Measurements from ENCODE around the gene USP31.

USP31 gene, protein sequence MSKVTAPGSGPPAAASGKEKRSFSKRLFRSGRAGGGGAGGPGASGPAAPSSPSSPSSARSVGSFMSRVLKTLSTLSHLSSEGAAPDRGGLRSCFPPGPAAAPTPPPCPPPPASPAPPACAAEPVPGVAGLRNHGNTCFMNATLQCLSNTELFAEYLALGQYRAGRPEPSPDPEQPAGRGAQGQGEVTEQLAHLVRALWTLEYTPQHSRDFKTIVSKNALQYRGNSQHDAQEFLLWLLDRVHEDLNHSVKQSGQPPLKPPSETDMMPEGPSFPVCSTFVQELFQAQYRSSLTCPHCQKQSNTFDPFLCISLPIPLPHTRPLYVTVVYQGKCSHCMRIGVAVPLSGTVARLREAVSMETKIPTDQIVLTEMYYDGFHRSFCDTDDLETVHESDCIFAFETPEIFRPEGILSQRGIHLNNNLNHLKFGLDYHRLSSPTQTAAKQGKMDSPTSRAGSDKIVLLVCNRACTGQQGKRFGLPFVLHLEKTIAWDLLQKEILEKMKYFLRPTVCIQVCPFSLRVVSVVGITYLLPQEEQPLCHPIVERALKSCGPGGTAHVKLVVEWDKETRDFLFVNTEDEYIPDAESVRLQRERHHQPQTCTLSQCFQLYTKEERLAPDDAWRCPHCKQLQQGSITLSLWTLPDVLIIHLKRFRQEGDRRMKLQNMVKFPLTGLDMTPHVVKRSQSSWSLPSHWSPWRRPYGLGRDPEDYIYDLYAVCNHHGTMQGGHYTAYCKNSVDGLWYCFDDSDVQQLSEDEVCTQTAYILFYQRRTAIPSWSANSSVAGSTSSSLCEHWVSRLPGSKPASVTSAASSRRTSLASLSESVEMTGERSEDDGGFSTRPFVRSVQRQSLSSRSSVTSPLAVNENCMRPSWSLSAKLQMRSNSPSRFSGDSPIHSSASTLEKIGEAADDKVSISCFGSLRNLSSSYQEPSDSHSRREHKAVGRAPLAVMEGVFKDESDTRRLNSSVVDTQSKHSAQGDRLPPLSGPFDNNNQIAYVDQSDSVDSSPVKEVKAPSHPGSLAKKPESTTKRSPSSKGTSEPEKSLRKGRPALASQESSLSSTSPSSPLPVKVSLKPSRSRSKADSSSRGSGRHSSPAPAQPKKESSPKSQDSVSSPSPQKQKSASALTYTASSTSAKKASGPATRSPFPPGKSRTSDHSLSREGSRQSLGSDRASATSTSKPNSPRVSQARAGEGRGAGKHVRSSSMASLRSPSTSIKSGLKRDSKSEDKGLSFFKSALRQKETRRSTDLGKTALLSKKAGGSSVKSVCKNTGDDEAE (N-terminal part only)

DNA sequence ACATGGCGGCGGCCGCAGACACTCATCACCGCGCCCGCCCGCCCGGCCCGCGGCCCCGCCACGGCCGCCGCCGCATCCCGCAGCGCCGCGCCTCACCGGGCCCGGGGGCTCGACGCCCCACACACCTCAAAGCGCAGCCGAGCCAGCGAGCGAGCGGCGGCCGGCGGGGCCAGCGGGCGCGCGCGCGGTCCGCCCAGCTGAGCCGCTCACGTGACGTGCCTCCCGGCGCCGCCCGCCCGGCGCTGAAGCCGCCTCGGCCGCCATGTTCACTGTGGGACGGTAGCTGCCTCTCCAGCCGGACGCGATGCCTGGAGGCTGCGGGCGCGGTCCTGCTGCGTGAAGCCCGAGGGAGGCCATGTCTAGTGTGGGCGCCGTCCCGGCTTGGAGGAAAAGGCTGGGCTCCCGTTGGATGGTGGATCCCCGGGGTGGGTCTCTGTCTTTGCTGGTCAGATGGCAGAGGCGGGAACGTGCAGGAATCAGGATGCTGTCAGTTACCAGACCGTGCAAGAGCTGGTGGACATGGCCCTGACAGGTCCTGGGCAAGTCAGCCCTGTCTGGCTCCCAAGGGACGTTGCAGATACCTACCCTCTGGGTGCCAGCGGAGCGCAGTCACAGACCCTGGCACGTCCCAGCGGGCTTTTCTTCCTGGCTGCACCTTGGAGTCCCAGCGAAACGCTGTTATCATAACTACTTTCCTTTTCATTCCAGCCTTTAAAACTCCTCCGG, at the start of gene USP31:
Gene USP31, minus strand, starts transcription at position 186 of the 726 bp plus-strand sequence. Its CDS starts 182 bp downstream, at position 4.
- peak; percentile 85 to 86 for DNase-seq

- DNase-seq: no peak
Observed at GRCh38 chr16:23196539-23196938, 47.3 kb upstream of the USP31 start.

GRCh38 chr16:23195366-23195978, 46.2 kb upstream of the USP31 start:
- DNase-seq: no peak

DNA sequence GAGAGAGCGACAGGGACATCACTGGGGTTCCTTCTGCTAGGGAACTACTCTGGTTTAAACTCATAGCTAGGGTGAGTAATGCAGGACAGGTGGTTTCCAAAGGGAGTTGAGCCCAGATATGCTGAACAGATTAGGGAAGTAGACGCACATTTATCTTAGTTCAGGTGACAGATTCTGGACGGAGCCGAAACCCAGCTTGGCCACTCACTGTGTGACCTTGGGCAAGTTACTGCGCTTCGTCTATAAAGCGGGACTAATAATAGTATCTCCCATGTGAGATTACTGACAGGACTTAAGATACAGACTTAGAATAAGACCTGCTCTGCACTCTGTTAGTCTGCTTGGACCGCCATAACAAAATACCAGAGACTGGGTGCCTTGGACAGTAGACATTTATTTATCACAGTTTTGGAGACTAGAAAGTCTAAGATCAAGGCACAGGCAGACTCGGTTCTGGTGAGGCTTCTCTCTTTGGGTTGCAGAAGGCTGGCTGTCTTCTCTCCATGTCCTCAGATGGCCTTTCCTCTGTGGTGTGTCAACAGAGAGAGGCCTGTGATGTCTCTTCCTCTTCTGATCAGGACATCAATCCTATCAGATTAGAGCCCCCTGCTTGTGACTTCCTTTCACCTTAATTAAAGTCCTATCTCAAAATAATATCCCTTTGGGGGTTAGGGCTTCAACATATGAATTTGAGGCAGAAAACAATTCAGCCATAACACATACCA, 45.4 kb upstream of the USP31 start:
- no peak for DNase-seq

- DNase-seq: no peak
Observed at GRCh38 chr16:23188911-23189310, 39.7 kb upstream of the USP31 start.

- no peak for DNase-seq
Observed at GRCh38 chr16:23187341-23187740, 38.1 kb upstream of the USP31 start.

DNA sequence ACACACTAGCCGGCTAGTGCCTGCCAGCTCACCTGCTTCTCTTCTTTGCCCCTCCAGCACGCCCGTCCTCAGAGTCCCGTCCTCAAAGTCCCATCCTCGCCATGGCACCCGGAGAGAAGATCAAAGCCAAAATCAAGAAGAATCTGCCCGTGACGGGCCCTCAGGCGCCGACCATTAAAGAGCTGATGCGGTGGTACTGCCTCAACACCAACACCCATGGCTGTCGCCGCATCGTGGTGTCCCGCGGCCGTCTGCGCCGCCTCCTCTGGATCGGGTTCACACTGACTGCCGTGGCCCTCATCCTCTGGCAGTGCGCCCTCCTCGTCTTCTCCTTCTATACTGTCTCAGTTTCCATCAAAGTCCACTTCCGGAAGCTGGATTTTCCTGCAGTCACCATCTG, 36.9 kb upstream of the USP31 start:
- DNase-seq: no peak

DNA sequence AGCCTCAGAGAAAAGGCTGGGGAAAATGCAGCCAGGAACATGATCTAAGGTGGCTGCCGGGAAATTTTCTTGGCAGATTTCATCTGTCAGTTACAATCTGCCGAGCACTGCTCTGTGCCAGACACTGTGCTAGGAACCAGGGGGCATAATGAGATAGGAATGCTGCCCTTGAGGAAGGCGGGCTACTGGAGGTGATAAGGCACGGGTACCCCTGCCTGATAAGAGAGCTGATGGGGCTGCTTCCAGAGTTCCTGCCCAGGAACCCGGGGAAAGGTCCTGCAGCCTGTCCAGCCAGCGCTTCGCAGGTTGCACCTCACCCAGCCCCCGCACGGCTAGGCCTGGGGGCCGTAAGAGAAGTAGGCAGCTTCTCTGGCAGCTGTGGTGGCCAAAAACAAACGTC, 36.4 kb upstream of the USP31 start:
- no peak for DNase-seq

GRCh38 chr16:23183543-23183862, 34.3 kb upstream of the USP31 start:
- DNase-seq: no peak

GRCh38 chr16:23182679-23183542, 33.7 kb upstream of the USP31 start, which contains the start of gene SCNN1G:
SCNN1G (plus strand) TSS chr16:23182745; CDS start chr16:23186272, 3,527 bp downstream.
- DNase-seq: no peak

DNA sequence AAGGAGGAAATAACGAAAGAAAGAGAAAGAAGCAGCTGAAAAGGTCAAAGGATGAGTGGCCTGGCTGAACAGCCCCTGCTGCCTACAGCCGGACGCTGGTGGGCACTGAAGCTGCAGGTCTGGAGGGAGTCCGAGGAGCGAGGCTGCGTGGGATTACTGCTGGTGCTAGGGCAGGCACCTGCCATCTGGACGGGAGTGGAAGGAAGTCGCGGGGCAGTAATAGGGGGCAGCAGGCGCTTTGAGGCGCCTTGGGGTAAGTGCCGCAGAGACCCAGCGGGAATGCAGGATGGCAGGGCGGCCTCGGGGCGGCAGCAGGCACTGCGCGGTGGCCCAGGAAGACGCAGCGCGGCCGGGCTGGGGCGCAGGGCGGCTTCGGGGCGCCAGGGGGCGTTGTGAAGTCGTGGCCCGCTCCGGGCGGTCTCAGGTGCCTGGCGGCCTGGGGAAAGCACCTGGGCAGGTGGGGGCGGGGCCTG, 33.0 kb upstream of the USP31 start:
- DNase-seq: no peak

DNA sequence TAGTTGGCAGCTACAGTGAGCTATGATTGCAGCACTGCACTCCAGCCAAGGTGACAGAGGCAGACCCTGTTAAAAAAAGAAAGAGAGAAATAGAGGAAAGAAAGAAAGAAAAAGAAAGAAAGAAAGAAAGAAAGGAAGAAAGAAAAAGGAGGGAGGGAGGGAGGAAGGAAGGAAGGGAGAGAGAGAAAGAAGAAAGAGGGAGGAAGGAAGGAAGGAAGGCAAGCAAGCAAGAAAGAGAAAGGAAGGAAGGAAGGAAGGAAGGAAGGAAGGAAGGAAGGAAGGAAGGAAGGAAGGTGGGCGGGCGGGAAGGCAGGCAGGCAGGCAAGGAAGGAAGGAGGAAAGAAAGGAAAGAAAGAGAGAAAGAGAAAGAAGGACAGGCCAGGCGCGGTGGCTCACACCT, 32.3 kb upstream of the USP31 start:
- no peak for DNase-seq

- DNase-seq: no peak
Observed at GRCh38 chr16:23175651-23176050, 26.4 kb upstream of the USP31 start.

- no peak for DNase-seq
Observed at GRCh38 chr16:23174622-23175021, 25.4 kb upstream of the USP31 start.

- no peak for DNase-seq
Observed at GRCh38 chr16:23172994-23173393, 23.7 kb upstream of the USP31 start.

DNA sequence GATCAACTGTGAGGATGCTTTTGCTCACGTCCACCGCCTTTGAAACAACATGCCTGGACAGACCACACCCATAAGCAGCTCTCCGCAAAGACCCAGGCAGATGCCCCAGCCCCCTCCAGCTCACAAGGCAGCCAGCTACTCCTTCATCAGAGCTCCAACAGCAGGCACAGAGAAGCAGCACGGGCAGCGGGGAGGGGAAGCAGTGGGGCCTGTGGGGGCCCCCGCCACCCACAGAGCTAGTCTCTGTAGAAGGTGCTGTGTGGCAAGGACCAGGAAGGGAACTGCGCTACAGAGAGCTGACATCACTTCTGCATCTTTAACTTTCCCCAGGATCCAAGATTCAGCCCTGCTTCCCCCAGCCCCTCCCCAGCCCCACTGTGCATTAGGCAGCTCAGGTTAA, 23.3 kb upstream of the USP31 start:
- no peak for DNase-seq

DNA sequence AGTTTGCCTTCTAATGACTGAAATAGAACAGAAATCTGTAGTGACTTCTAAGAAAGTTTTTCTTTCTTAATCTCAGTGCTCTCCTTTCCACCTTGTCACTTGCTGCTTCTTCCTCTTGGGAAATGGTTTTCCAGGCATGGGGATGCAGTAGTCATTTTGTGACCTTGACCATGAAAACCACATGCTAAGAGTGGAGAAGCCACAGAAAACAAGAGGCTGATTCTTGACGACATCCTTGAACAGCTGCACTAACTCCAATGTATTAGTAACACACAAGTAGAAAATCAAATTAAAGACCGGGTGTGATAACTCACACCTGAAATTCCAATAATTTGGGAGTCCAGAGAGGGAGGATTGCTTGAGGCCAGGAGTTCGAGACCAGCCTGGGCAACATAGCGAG, 15.5 kb upstream of the USP31 start:
- DNase-seq: no peak

DNA sequence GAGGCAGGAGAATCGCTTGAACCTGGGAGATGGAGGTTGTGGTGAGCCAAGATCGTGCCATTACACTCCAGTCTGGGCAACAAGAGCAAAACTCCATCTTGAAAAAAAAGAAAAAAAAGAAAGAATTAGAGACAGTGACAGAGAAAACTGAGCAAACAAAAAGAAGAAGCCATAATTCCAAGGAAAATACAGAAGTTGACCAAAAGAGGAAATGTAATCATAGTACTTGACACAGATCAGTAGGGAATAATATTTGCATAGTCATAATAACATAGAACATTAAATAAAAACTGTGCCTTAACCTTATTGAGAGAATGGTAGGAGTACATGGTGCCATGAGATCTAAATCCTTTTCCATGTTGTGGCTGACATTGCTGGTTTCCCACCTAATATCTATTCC, 14.7 kb upstream of the USP31 start:
- DNase-seq: no peak

- DNase-seq: no peak
Observed at GRCh38 chr16:23160574-23160973, 11.3 kb upstream of the USP31 start.

GRCh38 chr16:23160082-23160481, 10.8 kb upstream of the USP31 start:
- no peak for DNase-seq
